Endothelial cell of umbilical vein (primary cell): ENCODE measurements around the gene MMS19. TPM values are rescaled to one million over a fixed set of nuclear protein-coding genes. Genes with fewer than 3 reads are reported as not detected.

Experiments used
- BruUV-seq: library from RNA; stranded (reverse); fragments of 400-500 nt; replicated peaks from 2 replicates; lab custom pipeline; 2021; lab: Mats Ljungman, UMichigan
- CTCF ChIA-PET: fragments of 300-600, 350-600 bp; sonication (Branson Sonifier 250); formaldehyde crosslinking; loops from one replicate; lab custom pipeline; 2021; ENCODE audit warnings: antibody characterized with exemption, inconsistent platforms; lab: Charles Lee
- POLR2A ChIA-PET: fragments of 300-600, 350-600 bp; sonication (Branson Sonifier 250); formaldehyde crosslinking; loops from one replicate; lab custom pipeline; 2021; ENCODE audit warnings: antibody characterized with exemption, inconsistent platforms; lab: Charles Lee
- DNase-seq: peaks from one replicate; pipeline ENCODE4 v3.0.0-alpha.2; 2011; ENCODE audit warnings: low read depth, low spot score
- FAIRE-seq: peaks from 2 replicates; lab custom pipeline; 2011; peaks lifted over from hg19 to GRCh38; lab: Jason Lieb, UNC
- H2AFZ ChIP-seq: 2 replicates; pipeline ENCODE4 v1.6.0; 2012; ENCODE audit warnings: low read depth, low read length, control low read depth, inconsistent platforms
- H3K27ac ChIP-seq: 2 replicates; pipeline ENCODE4 v1.5.1; 2011; ENCODE audit warnings: low read depth, mild to moderate bottlenecking, control low read depth, low read length, moderate library complexity; ENCODE audit not compliant: insufficient read depth
- H3K27me3 ChIP-seq, 2 experiments: 2 replicates each; pipeline versions ENCODE4 v1.6.0 to v1.6.1; 2011; ENCODE audit warnings: low read length in 2 of 2, mixed read lengths in 1 of 2; ENCODE audit not compliant: control insufficient read depth in 2 of 2, insufficient read depth in 2 of 2
- H3K36me3 ChIP-seq, 2 experiments: 2 replicates in 1 of 2; 3 replicates in 1 of 2; pipeline ENCODE4 v1.5.1; 2011; ENCODE audit warnings: low read length in 2 of 2, mild to moderate bottlenecking in 1 of 2, moderate library complexity in 1 of 2; ENCODE audit not compliant: control insufficient read depth in 2 of 2, insufficient read depth in 2 of 2; ENCODE audit errors: extremely low read depth in 1 of 2
- H3K4me1 ChIP-seq: 3 replicates; pipeline ENCODE4 v1.5.1; 2011; ENCODE audit warnings: mild to moderate bottlenecking, low read length; ENCODE audit not compliant: control insufficient read depth, insufficient read depth; ENCODE audit errors: extremely low read depth
- H3K4me2 ChIP-seq: 2 replicates; pipeline ENCODE4 v1.6.1; 2011; ENCODE audit warnings: low read length, control low read depth, mixed read lengths; ENCODE audit not compliant: insufficient read depth
- H3K4me3 ChIP-seq, 3 experiments: fragments of 200-600 bp in 1 of 3; sonication (generic), shearing (Covaris generic) in 1 of 3; replicated peaks in 1 of 3; 2 replicates each; pipeline ENCODE4 v1.5.1; 2011 to 2016; ENCODE audit warnings: control low read depth in 3 of 3, low read length in 3 of 3, mild to moderate bottlenecking in 2 of 3, inconsistent platforms in 1 of 3, low read depth in 1 of 3, moderate library complexity in 1 of 3; ENCODE audit not compliant: insufficient read depth in 1 of 3
- H3K79me2 ChIP-seq: 2 replicates; pipeline ENCODE4 v1.6.0; 2012; ENCODE audit warnings: low read length, inconsistent platforms; ENCODE audit not compliant: control insufficient read depth, insufficient read depth
- H3K9ac ChIP-seq: replicated peaks from 2 replicates; pipeline ENCODE3; 2011; ENCODE audit warnings: low read length, control low read depth; ENCODE audit not compliant: insufficient read depth; ENCODE audit errors: extremely low read depth
- H3K9me1 ChIP-seq: replicated peaks from 3 replicates; pipeline ENCODE4 v1.6.0; 2011; ENCODE audit warnings: mild to moderate bottlenecking, low read length; ENCODE audit not compliant: control insufficient read depth, insufficient read depth; ENCODE audit errors: extremely low read depth
- H3K9me3 ChIP-seq: replicated peaks from 2 replicates; pipeline ENCODE4 v1.5.1; 2012; ENCODE audit warnings: low read length, inconsistent platforms; ENCODE audit not compliant: control insufficient read depth, insufficient read depth
- H4K20me1 ChIP-seq: replicated peaks from 2 replicates; pipeline ENCODE3; 2011; ENCODE audit warnings: mild to moderate bottlenecking, low read length; ENCODE audit not compliant: control insufficient read depth, insufficient read depth; ENCODE audit errors: extremely low read depth
- CTCF ChIP-seq, 2 donors: IDR thresholded peaks; 1 replicate in 1 of 2; 2 replicates in 1 of 2; pipeline ENCODE4 v1.5.1; 2011; ENCODE audit warnings: low read length in 2 of 2, mild to moderate bottlenecking in 2 of 2, moderate library complexity in 2 of 2, control low read depth in 1 of 2, inconsistent platforms in 1 of 2, low read depth in 1 of 2; ENCODE audit not compliant: insufficient read depth in 1 of 2; ENCODE audit errors: extremely low read depth in 1 of 2
- EZH2 ChIP-seq: IDR thresholded peaks from 2 replicates; pipeline ENCODE4 v1.6.1; 2012; ENCODE audit warnings: borderline replicate concordance, low read depth, mild to moderate bottlenecking, moderate library complexity, low read length, inconsistent platforms; ENCODE audit not compliant: severe bottlenecking
- FOS ChIP-seq: IDR thresholded peaks from 2 replicates; pipeline ENCODE4 v1.6.1; 2011; ENCODE audit warnings: mild to moderate bottlenecking, low read length, moderate library complexity, borderline replicate concordance; ENCODE audit not compliant: insufficient read depth
- GATA2 ChIP-seq: IDR thresholded peaks from 2 replicates; pipeline ENCODE4 v1.7.0; 2011; ENCODE audit warnings: low read depth, mild to moderate bottlenecking, moderate library complexity, mixed read lengths, low read length; ENCODE audit not compliant: insufficient read length, insufficient read depth
- JUN ChIP-seq: IDR thresholded peaks from 2 replicates; pipeline ENCODE4 v1.6.1; 2011; ENCODE audit warnings: borderline replicate concordance, low read depth; ENCODE audit not compliant: insufficient read length, insufficient read depth
- MYC ChIP-seq: IDR thresholded peaks from one replicate; pipeline ENCODE4 v1.6.1; 2011; ENCODE audit warnings: mild to moderate bottlenecking, low read depth, low read length
- POLR2A ChIP-seq: IDR thresholded peaks from 2 replicates; pipeline ENCODE4 v1.6.1; 2012; ENCODE audit warnings: low read depth, mild to moderate bottlenecking, control low read depth, low read length
- POLR2AphosphoS5 ChIP-seq: IDR thresholded peaks from 2 replicates; pipeline ENCODE4 v1.6.1; 2012; ENCODE audit warnings: low read depth, mild to moderate bottlenecking, control low read depth, low read length, moderate library complexity; ENCODE audit not compliant: insufficient read depth
- dilution Hi-C: fragments of 300-500 bp; cut with MboI; formaldehyde crosslinking; loops from one replicate; pipeline ENCODE4 v1.15.0; 2019; ENCODE audit warnings: low sequenced_read_pairs; ENCODE audit not compliant: extremely low pct_ligation_motif_present
- intact Hi-C: fragments of 100-400 bp; cut with micrococcal nuclease; formaldehyde crosslinking; loops from one replicate; pipeline ENCODE4 v1.10.0; 2022
- polyA plus RNA-seq, 4 experiments: library from polyadenylated mRNA; depleted of rRNA in 3 of 4; stranded (reverse) in 3 of 4; unstranded in 1 of 4; fragments of >200 nt; gene quantifications; 2 replicates each; pipeline versions ENCODE4 v1.2.1 to v1.2.3, GENCODE V29; 2011 to 2012; ENCODE audit warnings: missing spikeins in 1 of 4
- total RNA-seq: library from RNA; stranded (reverse); gene quantifications from 2 replicates; pipeline ENCODE4 v1.2.3, GENCODE V29; 2021
- TF ChIP-seq, protein P1 (sequence below): IDR thresholded peaks from 2 replicates; pipeline ENCODE4 v1.6.1; 2011; ENCODE audit not compliant: insufficient read depth, insufficient read length

Gene MMS19
- total and polyA plus RNA-seq, 2 donors (not counting 3 experiments of a cell fraction or from before 2014, with no cell fraction given), result 95.2 to 123 TPM

GRCh38 chr10:97522937-97523336 lies 24.7 kb upstream of the MMS19 start:
- no peak overlapping the region for H3K27ac ChIP-seq
- no TSS peak for BruUV-seq
- H3K27me3 ChIP-seq, result no peaks in the 10 kb centered on the region
- H3K9ac ChIP-seq, result no peak overlapping the region
- FAIRE-seq (no peak), DNase-seq (no peak)
- ChIA-PET CTCF (interaction anchor here (1.0 to 3.1 kb wide), 2 partner anchors 11 to 31 kb away, joined by 3 to 11 read pairs; no protein-coding TSS in a partner anchor), POLR2A (no interaction called here)
- no peak for TF ChIP-seq MYC
- no peak for TF ChIP-seq POLR2AphosphoS5
- TF ChIP-seq EZH2, result no peak
- no peak for TF ChIP-seq GATA2
- no peak for TF ChIP-seq JUN
- TF ChIP-seq, protein P1, sequence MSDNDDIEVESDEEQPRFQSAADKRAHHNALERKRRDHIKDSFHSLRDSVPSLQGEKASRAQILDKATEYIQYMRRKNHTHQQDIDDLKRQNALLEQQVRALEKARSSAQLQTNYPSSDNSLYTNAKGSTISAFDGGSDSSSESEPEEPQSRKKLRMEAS, result no peak
- no peak for TF ChIP-seq FOS
- TF ChIP-seq POLR2A, result no peak
- no peak for TF ChIP-seq CTCF (IDR thresholded peaks at IDR 0.05; ENCODE audit: extremely low read depth in 1 of 2, insufficient read depth in 1 of 2, low read depth in 1 of 2, low read length in 2 of 2)
- no peaks in the 10 kb centered on the region for H4K20me1 ChIP-seq
- dilution Hi-C loops, result no loop called here
- H3K9me1 ChIP-seq, result no peaks in the 10 kb centered on the region
- H3K79me2 ChIP-seq, result peaks cover 15% of the 10 kb centered on the region
- no peak overlapping the region for H3K4me3 ChIP-seq
- no peak overlapping the region for H3K4me2 ChIP-seq
- no peaks in the 10 kb centered on the region for H3K9me3 ChIP-seq
- intact Hi-C loops, result no loop called here
- H3K4me1 ChIP-seq, result peaks cover 17% of the 10 kb centered on the region
- H2AFZ ChIP-seq, result no peak overlapping the region
- no peaks in the 10 kb centered on the region for H3K36me3 ChIP-seq
